Ovary (tissue), 9 donors: Measurements from ENCODE around the gene HDAC1. TPM values are rescaled to one million over a fixed set of nuclear protein-coding genes. Genes with fewer than 3 reads are reported as not detected.

Experiments used
- DNase-seq, 5 donors: peaks; one replicate each; pipeline ENCODE4 v3.0.0-alpha.2; 2019 to 2020
- H3K27ac ChIP-seq, 2 donors: fragments of 200-600 bp; one replicate each; pipeline versions ENCODE4 v1.5.1 to v1.8.0; 2019 to 2022
- H3K27me3 ChIP-seq: fragments of 200-600 bp; one replicate; pipeline ENCODE4 v1.8.0; 2022
- H3K36me3 ChIP-seq: fragments of 200-600 bp; sonication (generic); one replicate; pipeline ENCODE4 v1.5.1; 2019
- H3K4me1 ChIP-seq: one replicate; pipeline ENCODE4 v1.8.1; 2013; ENCODE audit warnings: mild to moderate bottlenecking, moderate library complexity; ENCODE audit not compliant: insufficient read depth
- H3K4me3 ChIP-seq: fragments of 200-600 bp; sonication (generic); one replicate; pipeline ENCODE4 v1.5.1; 2017
- H3K9me3 ChIP-seq, 2 donors: fragments of 200-600 bp in 1 of 2; sonication (generic) in 1 of 2; one replicate each; pipeline versions ENCODE4 v1.5.1 to v1.8.1; 2013 to 2019; ENCODE audit warnings: mild to moderate bottlenecking in 1 of 2, moderate library complexity in 1 of 2
- CTCF ChIP-seq, 3 donors: fragments of 450-650 bp in 2 of 3; fragments of 200-600 bp in 1 of 3; IDR thresholded peaks; one replicate each; pipeline versions ENCODE4 v1.5.1 to v1.8.0; 2016 to 2022; ENCODE audit warnings: antibody characterized with exemption in 3 of 3, mild to moderate bottlenecking in 1 of 3
- EP300 ChIP-seq: sonication (generic); formaldehyde crosslinking; IDR thresholded peaks from one replicate; pipeline ENCODE4 v1.6.1; 2017; ENCODE audit warnings: antibody characterized with exemption
- POLR2A ChIP-seq: fragments of 450-650 bp; IDR thresholded peaks from one replicate; pipeline ENCODE4 v1.6.1; 2017; ENCODE audit warnings: antibody characterized with exemption, mild to moderate bottlenecking, moderate library complexity
- WGBS, 3 donors: extraction: QIAGEN DNeasy Blood & Tissue Kit in 1 of 3; methylation state at CpG; one replicate each; pipeline versions ENCODE4 v1.1.5 to v1.1.7; 2013 to 2017; 5-methylcytosine and 5-hydroxymethylcytosine counted together
- intact Hi-C, 4 donors: fragments of 100-400 bp; cut with DNase I; formaldehyde crosslinking; loops; one replicate each; pipeline versions ENCODE4 v1.11.0 to v1.15.1; 2022 to 2023
- polyA plus RNA-seq, 2 donors: library from polyadenylated mRNA; stranded (reverse); fragments of 200-250 nt in 1 of 2; fragments of 350-450 nt in 1 of 2; fragmentation: Illumina TruSeq in 1 of 2; extraction: RNeasy Lipid Tissue Mini Kit (QIAGEN cat#74804) in 1 of 2; gene quantifications; one replicate each; pipeline ENCODE4 v1.2.3, GENCODE V29; 2013 to 2014
- total RNA-seq, 7 donors: library from RNA; depleted of rRNA in 2 of 7; stranded (reverse); fragments of >200 nt in 2 of 7; fragmentation: NEBNext Ultra II Directional in 3 of 7; extraction: Animal tissue kit (Norgen Biotek cat#: 25700) in 3 of 7; gene quantifications; one replicate each; pipeline versions ENCODE4 v1.1.0 to v1.2.4, GENCODE V29; 2016 to 2023
- donor health status: DM: no; HTN: no; CAD: no; lungs with moderate emphysema.
- donor health status: DM: no; HTN: no; CAD: no.
- donor health status: Bipolar disorder and iron deficiency.
- donor health status: DM: yes; HTN: yes; CAD: no.
- donor health status: DM: no; HTN: no; CAD: no.
- donor health status: DM: yes; HTN: yes; CAD: no.

The HDAC1 gene
- total and polyA plus RNA-seq, 9 donors = 52.9 to 107 (median 89.2) TPM

GRCh38 chr1:32318127-32318869 is 26.4 kb downstream of the HDAC1 start:
- no peak for DNase-seq
- Histone ChIP-seq H3K36me3 (no peaks in the 10 kb centered on the region), H3K4me1 (no peaks in the 10 kb centered on the region), H3K4me3 (no peak overlapping the region), H3K27me3 (no peaks in the 10 kb centered on the region), H3K27ac (no peak overlapping the region), H3K9me3 (no peaks in the 10 kb centered on the region)
- WGBS, 3 donors = 95 to 96% (median 95%) methylated on average over 10 of the region's 10 CpGs
- no peak for TF ChIP-seq EP300
- no peak for TF ChIP-seq CTCF (IDR thresholded peaks at IDR 0.05)
- no peak for TF ChIP-seq POLR2A
- intact Hi-C loops = no loop called here

GRCh38 chr1:32321712-32322291 is 29.9 kb downstream of the HDAC1 start:
- Histone ChIP-seq H3K27ac (no peak overlapping the region), H3K4me1 (no peaks in the 10 kb centered on the region), H3K4me3 (no peak overlapping the region), H3K27me3 (no peaks in the 10 kb centered on the region), H3K36me3 (no peaks in the 10 kb centered on the region), H3K9me3 (no peaks in the 10 kb centered on the region)
- no peak for DNase-seq
- intact Hi-C loops = no loop called here
- no peak for TF ChIP-seq EP300
- no peak for TF ChIP-seq CTCF (IDR thresholded peaks at IDR 0.05)
- no peak for TF ChIP-seq POLR2A
- WGBS, 3 donors = 54 to 63% (median 58%) methylated on average over 5 of the region's 5 CpGs

DNA sequence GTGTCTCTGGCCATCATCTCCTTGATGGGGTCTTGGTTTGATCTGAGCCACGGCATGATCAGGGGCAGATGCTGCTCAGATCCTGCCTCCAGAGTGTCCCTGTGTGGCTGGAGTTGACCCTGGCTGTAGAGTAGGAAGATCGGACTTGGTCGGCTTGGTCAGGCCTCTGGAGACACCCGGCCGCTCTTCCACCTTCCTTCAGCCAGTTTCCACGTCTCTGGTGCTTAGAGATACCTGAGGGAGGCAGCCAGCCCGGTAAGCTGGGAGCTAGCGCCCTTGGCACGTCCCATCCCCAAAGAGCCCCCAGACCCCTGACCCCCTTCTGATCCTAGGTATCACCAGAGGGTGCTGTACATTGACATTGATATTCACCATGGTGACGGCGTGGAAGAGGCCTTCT is 35.3 kb downstream of the HDAC1 start:
- TF ChIP-seq CTCF (IDR thresholded peaks at IDR 0.05) (no peak), EP300 (no peak), POLR2A (no peak)
- no peaks in the 10 kb centered on the region for H3K36me3 ChIP-seq
- H3K9me3 ChIP-seq = no peaks in the 10 kb centered on the region
- H3K27ac ChIP-seq = no peak overlapping the region
- H3K4me1 ChIP-seq = no peaks in the 10 kb centered on the region
- intact Hi-C loops = no loop called here
- WGBS, 3 donors = 92 to 99% (median 97%) methylated on average over 11 of the region's 11 CpGs
- no peaks in the 10 kb centered on the region for H3K27me3 ChIP-seq
- no peak overlapping the region for H3K4me3 ChIP-seq
- no peak for DNase-seq

GRCh38 chr1:32329931-32330466 is 38.1 kb downstream of the HDAC1 start:
- TF ChIP-seq CTCF (IDR thresholded peaks at IDR 0.05) = no peak
- TF ChIP-seq POLR2A = no peak
- no peak for TF ChIP-seq EP300
- Histone ChIP-seq H3K9me3 (no peaks in the 10 kb centered on the region), H3K27ac (no peak overlapping the region), H3K27me3 (no peaks in the 10 kb centered on the region), H3K36me3 (no peaks in the 10 kb centered on the region), H3K4me1 (no peaks in the 10 kb centered on the region), H3K4me3 (no peak overlapping the region)
- no peak for DNase-seq
- intact Hi-C loops = no loop called here
- WGBS, 3 donors = 76 to 85% (median 82%) methylated on average over 4 of the region's 4 CpGs
